ENCODE results near the gene KCNH8.

The KCNH8 gene
- total RNA-seq, result 0 to 0.22 (median 0) reads per million in 3 experiments

DNA sequence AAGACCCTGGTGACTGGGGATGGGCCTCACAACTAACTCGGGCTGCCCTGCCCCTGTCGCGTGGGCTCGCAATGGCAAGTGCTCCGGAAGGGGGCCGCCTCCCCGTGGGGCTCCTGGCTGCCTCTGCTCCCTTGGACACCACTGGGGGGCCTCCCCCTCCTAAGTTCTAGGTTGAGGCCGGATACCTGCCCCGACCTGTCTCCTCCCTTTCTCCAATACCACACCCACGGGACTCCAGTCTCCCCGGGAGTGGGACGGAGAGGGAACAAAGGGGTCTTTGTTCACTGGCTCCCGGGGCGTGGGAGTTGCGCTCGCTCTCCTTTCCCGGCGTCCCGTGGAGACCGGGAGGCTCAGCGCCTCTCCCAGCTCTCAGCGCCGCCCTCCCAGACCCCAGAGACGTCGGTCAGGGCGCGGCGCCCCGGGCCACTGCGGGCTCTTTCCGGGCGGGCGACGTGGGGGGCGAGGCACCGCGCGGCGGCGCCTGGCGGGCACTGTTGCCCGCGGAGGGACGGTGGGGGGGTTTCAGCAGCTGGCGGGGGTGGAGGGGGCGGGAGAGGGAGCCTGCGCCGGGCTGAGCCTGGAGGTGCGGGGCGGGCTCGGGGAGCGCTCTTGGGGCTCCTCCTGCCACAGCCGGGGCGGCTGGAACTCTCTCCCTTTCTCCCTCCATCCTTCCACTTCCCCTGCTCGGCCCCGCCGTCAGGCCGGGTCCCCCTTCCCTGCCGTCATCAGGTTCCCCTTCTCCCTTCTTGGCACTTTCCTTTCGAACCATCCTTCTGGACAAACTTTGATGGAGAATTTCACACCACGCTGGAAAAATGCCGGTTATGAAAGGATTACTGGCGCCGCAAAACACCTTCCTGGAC, at the start of gene KCNH8:
Gene KCNH8, plus strand, starts transcription at position 606 of the 863 bp plus-strand sequence. Its CDS starts 210 bp downstream, at position 816.
- DNase-seq, result no peak

DNA sequence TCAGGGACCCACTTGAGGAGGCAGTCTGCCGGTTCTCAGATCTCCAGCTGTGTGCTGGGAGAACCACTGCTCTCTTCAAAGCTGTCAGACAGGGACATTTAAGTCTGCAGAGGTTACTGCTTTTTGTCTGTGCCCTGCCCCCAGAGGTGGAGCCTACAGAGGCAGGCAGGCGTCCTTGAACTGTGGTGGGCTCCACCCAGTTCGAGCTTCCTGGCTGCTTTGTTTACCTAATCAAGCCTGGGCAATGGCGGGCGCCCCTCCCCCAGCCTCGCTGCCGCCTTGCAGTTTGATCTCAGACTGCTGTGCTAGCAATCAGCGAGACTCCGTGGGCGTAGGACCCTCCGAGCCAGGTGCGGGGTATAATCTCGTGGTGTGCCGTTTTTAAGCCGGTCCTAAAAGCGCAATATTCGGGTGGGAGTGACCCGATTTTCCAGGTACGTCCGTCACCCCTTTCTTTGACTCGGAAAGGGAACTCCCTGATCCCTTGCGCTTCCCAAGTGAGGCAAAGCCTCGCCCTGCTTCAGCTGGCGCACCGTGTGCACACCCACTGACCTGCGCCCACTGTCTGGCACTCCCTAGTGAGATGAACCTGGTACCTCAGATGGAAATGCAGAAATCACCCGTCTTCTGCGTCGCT, 45.5 kb upstream of the KCNH8 start:
- DNase-seq, result peak; percentile 14

DNA sequence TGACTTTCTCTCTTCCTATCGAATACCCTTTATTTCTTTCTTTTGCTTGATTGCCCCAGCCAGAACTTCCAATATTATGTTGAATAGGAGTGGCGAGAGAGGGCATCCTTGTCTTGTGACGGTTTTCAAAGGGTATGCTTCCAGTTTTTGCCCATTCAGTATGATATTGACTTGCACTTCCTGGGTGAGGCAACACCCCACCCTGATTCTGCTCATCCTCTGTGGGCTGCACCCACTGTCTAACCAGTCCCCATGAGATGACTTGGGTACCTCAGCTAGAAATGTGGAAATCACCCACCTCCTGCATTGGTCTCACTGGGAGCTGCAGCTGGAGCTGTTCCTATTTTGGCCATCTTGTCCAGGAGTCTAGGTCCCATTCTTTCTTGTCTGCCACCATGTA, 44.8 kb upstream of the KCNH8 start:
- DNase-seq, result no peak

DNA sequence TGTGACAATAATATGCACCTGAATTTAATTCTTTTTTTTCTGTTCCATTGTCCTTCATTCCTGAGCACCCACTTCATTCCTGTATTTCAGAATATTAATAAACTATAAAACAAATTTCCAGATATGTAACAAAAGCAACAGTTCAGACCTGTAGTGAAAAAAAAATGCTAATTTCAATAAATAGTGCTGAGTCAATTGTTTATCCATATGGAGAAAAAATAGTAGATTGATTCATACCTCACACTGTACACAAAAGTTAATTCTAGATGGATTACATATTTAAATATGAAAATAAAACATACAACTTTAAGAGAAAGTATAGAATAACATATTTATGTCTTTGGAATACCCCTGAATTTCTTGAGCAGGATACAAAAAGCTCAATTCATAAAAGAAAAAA, 43.9 kb upstream of the KCNH8 start:
- no peak for DNase-seq

DNA sequence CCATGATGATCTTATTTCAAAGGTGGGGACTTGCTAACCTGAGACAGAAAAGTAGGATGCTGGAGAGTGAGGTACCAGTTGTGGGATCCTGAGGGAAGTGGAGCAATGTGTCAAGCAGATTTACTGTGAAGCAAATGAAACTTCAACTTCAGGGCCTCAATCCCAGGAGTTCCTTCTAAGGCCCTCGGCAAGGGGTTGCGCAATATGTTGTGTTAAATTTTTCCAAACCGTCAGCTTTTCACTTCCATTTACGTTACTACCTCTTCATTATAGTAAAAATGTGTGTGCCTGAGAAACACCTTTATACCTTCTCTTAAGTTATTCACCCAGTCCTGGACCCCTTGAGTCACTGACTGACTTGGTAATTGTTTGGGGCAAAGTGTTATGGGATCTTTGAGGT, 42.5 kb upstream of the KCNH8 start:
- DNase-seq, result no peak

DNA sequence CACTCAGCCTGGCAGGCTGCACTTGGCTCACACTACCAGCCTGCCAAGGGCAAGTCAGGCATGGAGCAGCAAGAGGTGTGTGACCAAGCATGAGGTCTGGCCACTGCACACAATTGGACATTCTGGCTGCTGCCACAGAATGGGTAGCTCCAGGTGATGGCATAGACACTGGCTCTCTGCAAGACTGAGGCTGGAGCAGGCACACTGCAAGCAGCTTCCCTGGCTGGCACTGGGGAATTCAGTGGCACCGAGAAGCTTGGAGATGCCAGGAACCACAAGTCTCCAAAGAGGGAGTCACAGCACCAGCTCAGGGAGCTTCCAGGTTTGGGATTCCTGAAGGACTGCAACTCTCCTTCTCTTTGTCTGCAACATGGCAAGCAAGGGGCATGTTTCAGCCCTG, 42.0 kb upstream of the KCNH8 start:
- no peak for DNase-seq

DNA sequence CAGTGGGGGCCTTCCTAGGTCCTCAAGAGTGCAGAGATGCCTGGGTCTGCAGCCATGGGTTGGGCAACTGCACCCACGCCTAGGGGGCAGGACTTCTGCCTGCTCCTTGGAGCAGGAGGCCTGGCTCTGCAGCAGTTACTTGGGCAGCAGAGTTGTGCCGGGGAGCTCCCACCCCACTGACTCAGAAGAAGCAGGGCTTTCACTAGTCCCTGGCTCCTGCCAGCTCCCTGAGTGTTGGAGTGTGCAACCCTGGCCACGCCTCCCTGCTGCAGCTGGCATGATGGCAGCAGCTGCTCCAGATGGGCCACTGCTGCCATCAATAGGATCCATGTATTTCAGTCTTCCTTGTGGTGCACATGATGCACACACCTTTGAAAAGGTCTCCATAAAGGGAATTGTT, 40.6 kb upstream of the KCNH8 start:
- DNase-seq, result no peak

DNA sequence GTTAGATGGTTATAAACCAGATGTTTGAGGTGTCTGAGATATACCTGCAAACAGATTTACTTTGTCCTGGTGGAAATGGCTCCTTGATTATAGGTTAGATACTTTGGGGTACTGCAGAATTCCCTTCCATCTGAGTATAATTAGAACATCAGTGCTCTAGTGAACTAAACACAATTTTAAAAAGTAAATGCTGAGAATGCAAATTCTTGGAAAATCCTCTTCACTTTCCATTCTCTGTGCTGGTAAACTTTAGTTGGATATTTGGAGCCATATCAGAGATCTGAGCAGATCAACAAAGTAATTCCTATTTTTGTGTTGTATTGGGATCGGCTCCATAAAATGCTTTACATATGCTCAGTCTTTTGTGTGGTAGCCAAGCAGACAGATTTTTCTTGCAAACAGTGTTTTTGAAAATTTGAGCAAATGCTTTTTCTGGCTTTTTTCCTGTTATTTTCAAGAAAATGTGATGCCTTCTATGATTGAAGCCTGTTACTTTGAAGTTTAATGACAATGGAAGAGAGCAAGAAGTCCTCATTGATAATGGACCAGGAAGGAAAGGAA, 37.9 kb upstream of the KCNH8 start:
- no peak for DNase-seq

DNA sequence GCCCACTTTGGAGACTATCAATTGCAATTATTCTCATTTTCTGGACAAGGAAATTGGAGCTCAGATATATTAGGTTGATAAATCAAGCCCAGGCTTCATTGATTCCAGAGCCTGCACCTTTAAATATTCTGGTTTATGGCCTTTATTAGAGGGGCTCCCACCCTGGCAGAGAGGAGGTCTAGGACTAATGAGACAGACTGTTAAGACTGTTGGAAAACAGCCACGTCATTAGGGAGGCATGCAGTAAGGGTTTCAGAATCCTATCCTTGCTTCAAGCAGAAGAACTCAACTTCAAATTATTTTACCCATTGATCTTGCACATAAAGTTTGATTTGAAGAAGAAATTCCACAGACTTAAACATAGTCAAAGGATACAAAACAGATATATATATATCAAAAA, 33.8 kb upstream of the KCNH8 start:
- no peak for DNase-seq

DNA sequence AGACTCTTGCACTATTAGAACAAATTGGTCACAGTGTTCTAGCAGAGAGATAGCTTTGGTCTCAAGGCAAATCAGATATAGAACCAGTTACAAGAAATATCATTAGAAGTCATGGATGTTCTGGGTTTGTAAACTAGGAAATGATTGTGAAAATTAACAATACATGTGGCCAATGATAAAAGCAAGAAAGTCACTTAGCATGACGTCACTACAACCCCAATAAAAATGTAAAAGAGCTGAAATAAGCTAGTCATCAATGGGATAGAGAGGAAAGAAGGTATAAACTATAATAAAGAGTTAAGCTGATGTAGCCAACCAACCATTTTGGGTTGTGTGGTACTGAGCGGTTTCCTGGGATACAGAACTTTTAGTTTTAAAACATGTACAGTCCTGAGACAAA, 32.1 kb upstream of the KCNH8 start:
- DNase-seq, result no peak

DNA sequence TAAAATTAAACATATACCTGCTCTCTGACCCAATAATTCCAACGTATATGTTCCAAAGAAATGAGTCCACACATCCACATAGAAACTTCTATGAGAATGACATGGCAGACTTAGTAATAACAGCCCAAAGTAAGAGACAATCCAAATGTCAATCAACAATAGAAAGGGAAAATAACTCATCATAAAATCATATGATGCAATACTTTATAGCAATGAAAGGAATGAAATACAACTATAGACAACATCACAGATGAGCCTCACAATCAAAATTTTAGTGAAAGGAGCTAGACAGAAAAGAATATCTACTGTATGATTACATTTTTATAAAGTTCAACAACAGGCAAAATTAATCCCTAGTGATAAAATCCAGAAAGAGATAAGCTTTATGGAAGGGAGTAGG, 23.6 kb upstream of the KCNH8 start:
- DNase-seq, result no peak

DNA sequence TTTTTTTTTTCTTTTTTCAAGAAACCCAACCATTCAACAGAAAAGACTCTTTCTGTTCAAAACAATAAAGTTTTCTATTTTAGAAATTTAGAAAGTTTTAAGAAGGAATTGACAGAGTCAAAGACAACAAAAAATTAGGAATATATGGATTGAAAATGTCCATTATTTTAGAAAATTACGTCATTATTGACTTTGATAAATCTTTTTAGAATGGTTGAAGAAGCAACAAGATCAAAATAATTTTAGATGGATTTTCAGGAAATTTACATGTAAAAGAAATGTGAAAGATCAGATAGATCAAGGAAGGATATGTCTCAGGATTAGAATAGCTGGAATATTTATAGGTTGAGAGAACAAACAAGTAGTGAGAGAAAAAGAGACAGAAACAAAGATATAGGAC, 8.4 kb upstream of the KCNH8 start:
- DNase-seq, result no peak

DNA sequence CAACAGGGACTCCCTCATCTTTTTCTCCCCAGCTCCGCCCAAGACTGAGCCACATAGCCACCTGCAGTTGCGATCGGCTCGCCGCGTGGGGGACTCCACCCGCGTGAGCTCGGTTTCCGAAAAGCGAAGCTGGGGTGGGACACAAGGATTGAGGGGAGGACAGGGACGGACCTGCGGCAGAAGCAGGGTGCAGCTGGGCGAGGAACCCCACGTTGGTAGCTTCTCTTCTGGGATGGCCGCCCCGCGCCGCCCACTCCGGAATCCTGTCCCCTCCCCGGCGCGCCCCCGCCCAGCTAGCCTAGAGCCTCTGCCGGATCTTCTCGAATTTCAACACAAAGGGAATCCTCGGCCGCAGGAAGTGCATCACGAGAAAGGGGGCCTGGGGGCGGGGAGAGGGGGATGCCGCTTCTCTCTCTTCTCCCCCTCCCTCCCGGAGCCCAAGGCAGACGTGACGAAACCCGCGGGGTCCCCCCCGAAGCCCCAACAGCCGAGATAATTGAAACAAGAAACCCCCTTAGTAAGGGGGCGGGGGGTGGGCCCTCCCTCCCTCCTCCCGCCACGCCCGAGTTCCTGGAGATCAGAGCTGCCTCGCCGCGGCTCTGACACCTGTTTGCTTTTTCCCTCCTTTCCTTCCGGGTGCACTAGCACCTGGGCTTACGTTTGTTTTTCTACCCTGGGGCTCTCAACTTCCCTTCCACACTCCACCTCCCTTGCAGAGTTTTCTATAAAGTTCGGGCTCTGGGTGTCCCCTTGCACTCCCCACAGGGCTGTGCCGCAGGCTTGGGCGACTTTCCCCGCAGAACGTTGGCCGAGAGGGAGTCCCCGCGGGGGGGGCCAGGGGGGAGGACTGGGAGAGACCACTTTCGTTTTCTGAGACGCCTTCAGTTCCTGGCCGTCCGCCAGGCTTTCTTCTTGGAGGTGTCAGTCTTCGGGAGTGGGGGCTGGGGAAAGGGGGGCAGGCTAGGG, 1.3 kb upstream of the KCNH8 start:
- peak; percentile 45 for DNase-seq

DNA sequence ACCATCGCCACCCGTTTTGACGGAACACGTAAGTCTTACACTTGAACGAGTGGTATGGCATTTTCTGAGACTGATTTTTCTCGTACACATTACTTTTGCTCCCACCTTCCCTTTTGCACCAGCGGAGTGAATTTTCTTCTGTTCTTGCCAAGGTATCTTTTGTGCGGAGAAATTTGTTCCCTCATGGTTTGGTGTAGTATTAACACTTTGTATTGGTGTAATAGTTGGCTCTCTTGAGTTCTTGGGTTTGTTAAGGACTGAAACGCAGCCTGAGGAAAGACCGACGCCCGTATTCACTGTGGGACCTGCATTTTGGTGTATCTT, 420 bp downstream of the KCNH8 start:
- no peak for DNase-seq

DNA sequence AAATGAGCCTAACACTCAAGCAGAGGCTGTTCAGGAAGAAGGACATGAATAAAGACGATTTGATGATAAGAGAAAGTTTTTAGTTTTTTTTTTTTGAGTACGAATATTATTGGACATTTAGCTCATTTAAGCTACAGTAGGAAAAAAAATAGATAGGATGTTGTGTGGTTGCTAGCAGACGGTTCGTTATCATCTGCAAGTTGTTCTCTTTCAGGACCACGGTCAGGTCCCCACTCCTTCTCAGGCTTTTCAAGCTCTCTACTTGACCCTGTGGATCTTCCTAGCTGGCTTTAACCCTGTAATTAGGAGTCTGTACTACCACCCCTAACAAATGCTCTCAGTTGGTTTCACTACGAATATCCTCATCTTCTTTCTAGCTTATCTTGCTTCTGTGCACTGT, 1.1 kb downstream of the KCNH8 start:
- DNase-seq, result no peak

DNA sequence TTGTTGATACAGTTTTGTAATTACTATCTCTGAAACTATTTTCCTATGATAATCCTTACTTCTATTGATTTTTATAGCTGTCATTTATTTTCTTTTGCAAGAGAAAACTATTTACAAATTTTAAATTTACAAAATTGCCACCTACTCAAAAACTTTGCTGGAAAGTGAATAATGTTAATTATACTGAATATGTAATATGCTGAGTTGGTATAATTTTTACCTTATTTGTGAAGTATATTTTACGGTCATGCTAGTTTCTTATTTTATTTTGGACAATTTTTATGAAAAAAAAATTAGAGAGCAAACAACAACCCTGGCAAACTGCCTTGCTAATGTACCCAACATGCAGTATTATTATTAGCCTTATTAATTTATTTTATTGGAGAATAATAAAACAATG, 2.9 kb downstream of the KCNH8 start:
- no peak for DNase-seq

DNA sequence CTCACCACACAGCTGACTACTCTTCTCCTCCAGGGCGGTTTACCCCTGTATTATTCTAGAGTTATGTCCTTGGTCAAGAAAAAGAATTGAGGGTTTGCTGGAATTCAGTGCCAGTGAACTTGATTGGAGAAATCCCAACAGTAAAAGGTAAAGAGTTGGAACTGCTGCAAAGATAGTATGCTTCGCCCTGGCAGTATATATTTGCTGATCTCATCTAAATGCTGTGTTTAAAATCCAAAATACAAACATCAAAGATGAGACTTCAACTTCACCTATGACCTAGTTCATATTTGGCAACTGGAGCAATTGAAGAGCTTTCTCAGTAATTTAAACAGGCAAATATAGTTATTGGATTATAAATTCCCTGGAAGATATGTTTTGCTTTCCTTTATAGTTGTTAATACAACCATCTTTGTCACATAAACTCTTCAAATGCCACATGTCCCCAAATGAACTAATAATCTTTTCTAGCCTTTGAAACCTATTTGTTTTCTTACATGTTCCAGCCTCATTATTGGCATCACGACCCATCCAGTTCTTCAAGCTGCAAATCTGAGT, 6.5 kb downstream of the KCNH8 start:
- DNase-seq, result no peak

DNA sequence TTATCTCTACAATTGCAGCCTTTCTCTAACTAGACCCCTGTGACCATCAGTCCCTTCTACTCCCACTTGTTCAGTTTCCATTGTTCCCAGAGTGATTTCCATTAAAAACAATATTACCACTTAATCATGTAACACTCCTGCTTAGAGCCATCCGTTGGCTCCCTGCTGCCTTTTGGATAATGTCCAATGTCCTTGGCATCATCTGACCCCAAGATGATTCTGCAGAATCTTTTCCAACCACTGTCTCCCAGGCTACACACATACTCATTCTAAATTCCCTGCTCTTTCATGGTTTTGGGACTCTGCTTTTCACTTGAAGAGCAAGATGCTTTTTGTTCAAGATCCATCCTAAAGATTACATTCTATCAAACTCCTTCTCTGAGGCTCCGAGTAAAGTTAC, 7.1 kb downstream of the KCNH8 start:
- no peak for DNase-seq

DNA sequence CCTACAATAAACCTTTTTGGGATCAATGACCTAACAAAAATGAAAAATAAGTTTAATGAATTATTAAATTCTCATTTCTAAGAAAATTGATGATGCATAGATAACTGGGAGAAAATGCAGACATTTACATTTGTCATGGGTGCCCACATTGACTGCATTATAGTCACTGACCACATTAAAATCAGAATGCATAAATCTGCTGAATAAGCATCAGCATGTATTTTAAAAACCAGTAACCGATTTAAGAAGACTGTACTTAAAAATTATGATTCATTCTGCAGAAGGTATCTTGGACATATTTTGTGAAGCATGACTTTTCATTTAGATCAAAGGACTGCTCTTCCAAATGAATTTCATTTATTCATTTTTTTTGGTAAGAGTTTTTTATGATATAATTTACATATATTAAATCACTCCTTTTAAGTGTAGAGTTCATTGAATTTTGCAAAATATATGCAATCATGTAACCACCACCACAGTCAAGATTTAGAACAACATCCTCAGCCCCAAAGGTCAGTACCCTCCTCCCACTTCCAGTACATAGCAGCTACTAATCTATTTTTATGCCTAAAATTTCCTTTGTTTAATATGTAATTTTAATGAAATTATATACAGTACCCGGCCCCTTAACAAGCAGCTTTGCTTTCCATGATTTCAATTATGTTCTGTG, 11.8 kb downstream of the KCNH8 start:
- DNase-seq, result no peak

DNA sequence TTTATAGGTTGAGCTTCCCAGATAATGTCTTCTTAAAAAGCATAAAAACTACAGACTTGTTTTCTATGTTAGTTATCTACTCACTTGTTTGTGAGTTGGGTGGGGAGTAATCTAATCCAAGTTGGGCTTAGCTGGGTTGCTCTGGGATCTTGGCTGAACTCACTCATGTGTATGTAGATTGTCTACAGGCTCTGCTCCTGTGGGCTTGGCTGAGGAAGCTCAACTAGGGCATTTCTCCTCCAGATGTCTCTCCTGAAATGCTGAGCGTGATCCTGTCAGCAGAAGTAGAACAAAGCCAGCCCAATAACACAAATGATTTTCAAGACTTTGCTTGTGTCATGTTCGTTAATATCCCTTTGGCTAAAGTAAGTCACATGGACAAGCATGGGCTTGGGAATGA, 17.3 kb downstream of the KCNH8 start:
- no peak for DNase-seq

DNA sequence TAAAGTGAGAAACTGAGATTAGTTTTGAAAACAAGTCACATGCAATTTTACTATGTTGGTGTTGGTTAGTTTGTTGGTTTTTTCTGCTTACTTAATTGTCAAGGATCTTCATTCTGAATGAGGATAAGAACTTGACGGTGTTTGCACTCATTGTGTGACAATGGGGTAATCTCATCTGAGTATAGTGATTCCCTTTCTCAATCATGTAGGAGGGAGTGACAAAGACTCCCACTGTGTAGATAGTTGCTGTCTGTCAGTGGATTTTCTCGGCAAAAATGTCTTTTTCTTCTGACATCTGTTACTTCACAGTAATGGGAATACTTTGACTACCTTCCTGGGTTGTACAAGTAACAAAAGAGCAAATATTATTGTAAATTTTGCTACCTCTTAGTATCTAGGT, 23.5 kb downstream of the KCNH8 start:
- DNase-seq, result no peak

DNA sequence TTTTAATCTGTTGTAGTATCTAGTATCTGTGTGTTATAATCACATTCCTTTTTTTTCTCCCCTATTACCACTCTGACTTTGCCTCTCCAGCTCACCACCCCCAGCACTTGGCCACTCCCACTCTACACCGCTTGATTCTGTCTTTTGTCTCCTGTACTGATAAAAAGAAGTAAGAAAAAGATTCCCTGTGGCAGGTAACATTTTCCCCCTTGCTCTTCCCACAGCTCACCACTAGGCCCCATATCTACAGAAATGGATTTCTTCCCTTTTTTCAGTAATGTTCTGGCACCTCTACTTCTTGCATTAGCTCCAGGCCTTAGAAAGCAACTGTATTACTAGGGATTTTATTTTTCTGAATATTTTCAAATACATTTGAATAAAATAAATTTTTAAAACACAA, 25.6 kb downstream of the KCNH8 start:
- no peak for DNase-seq

Data from central memory CD4-positive, alpha-beta T cell (primary cell).